Uterus (tissue), 4 donors: ENCODE data around the gene ZNF821. TPM values are rescaled to one million over a fixed set of nuclear protein-coding genes. Genes with fewer than 3 reads are reported as not detected.

Experiments
- DNase-seq, 2 donors: peaks; one replicate each; pipeline ENCODE4 v3.0.0-alpha.2; 2019 to 2020
- H3K27ac ChIP-seq, 2 donors: fragments of 200-600 bp; sonication (generic); 1 replicate in 1 of 2; 2 replicates in 1 of 2; pipeline ENCODE4 v1.5.1; 2016 to 2018
- H3K27me3 ChIP-seq, 2 donors: fragments of 200-600 bp; sonication (generic); one replicate each; pipeline ENCODE4 v1.5.1; 2018 to 2019; ENCODE audit warnings: control low read depth in 1 of 2
- H3K36me3 ChIP-seq, 2 donors: fragments of 200-600 bp; sonication (generic); one replicate each; pipeline ENCODE4 v1.5.1; 2019; ENCODE audit warnings: control low read depth in 1 of 2
- H3K4me1 ChIP-seq, 2 donors: fragments of 200-600 bp; sonication (generic); one replicate each; pipeline ENCODE4 v1.5.1; 2018 to 2019; ENCODE audit warnings: control low read depth in 1 of 2
- H3K4me3 ChIP-seq, 2 donors: fragments of 200-600 bp; sonication (generic); 1 replicate in 1 of 2; 2 replicates in 1 of 2; pipeline ENCODE4 v1.5.1; 2018 to 2019; ENCODE audit warnings: mild to moderate bottlenecking in 1 of 2
- H3K9me3 ChIP-seq, 2 donors: fragments of 200-600 bp; sonication (generic); one replicate each; pipeline ENCODE4 v1.5.1; 2019; ENCODE audit warnings: control low read depth in 1 of 2
- POLR2A ChIP-seq, 2 donors: fragments of 450-650 bp; IDR thresholded peaks; one replicate each; pipeline ENCODE4 v1.6.1; 2016; ENCODE audit warnings: antibody characterized with exemption in 2 of 2, mild to moderate bottlenecking in 1 of 2, moderate library complexity in 1 of 2
- intact Hi-C: fragments of 100-400 bp; cut with DNase I; formaldehyde crosslinking; loops from one replicate; pipeline ENCODE4 v1.15.1; 2023; ENCODE audit warnings: low total_unique reads
- total RNA-seq, 4 donors: library from RNA; depleted of rRNA in 3 of 4; stranded (reverse); fragments of >200 nt in 3 of 4; gene quantifications; one replicate each; pipeline versions ENCODE4 v1.1.0 to v1.2.4, GENCODE V29; 2014 to 2023
- TF ChIP-seq, protein P1 (sequence below), 4 experiments: fragments of 200-600 bp in 2 of 4; fragments of 450-650 bp in 2 of 4; sonication (generic) in 2 of 4; IDR thresholded peaks; one replicate each; pipeline ENCODE4 v1.5.1; 2016 to 2019; ENCODE audit warnings: antibody characterized with exemption in 4 of 4, mild to moderate bottlenecking in 2 of 4, moderate library complexity in 1 of 4
- donor health status: DM: yes; HTN: yes; CAD: no.

ZNF821 gene
- total RNA-seq, 4 donors from 2014 or later: 0.59 to 16.9 (median 7.4) TPM

DNA sequence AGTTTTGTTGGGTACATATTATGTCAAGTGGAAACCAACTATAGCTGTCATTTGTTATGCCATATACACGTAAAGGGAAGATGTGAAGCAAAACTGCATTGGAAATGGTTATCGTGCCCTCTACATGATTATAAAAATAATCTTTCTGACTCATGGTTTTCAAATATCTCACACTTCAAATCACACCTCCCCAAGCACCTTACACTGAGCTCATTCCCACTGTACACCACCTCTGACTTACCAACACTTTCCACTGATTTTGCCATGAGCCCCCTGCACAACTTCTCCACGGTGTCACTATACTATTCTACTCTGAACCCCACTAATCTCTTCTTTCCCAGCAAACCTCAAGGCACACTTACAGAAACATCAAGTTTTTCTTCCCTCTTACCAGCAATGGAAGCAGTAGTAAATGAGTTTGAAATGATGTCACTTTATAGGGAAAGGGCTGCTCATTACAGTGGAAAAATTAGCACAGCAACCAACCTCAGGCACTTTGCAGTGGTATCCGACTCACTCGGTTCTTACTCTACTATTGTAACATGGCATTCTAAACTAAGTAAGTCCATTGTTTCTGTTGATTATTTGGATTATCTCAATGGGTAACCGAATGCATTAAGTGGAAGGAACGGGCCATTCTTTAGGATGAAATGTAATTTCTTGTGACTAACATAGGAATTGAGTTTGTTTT is 18.7 kb downstream of the ZNF821 start:
- Histone ChIP-seq H3K4me3 (no peak overlapping the region), H3K4me1 (no peaks in the 10 kb centered on the region), H3K9me3 (no peaks in the 10 kb centered on the region), H3K27me3 (no peaks in the 10 kb centered on the region), H3K36me3 (no peaks in the 10 kb centered on the region), H3K27ac (no peak overlapping the region)
- TF ChIP-seq POLR2A (IDR thresholded peaks at IDR 0.05): no peak
- TF ChIP-seq, protein P1, sequence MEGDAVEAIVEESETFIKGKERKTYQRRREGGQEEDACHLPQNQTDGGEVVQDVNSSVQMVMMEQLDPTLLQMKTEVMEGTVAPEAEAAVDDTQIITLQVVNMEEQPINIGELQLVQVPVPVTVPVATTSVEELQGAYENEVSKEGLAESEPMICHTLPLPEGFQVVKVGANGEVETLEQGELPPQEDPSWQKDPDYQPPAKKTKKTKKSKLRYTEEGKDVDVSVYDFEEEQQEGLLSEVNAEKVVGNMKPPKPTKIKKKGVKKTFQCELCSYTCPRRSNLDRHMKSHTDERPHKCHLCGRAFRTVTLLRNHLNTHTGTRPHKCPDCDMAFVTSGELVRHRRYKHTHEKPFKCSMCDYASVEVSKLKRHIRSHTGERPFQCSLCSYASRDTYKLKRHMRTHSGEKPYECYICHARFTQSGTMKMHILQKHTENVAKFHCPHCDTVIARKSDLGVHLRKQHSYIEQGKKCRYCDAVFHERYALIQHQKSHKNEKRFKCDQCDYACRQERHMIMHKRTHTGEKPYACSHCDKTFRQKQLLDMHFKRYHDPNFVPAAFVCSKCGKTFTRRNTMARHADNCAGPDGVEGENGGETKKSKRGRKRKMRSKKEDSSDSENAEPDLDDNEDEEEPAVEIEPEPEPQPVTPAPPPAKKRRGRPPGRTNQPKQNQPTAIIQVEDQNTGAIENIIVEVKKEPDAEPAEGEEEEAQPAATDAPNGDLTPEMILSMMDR (IDR thresholded peaks at IDR 0.05): no peak
- DNase-seq: no peak
- intact Hi-C loops: no loop called here

DNA sequence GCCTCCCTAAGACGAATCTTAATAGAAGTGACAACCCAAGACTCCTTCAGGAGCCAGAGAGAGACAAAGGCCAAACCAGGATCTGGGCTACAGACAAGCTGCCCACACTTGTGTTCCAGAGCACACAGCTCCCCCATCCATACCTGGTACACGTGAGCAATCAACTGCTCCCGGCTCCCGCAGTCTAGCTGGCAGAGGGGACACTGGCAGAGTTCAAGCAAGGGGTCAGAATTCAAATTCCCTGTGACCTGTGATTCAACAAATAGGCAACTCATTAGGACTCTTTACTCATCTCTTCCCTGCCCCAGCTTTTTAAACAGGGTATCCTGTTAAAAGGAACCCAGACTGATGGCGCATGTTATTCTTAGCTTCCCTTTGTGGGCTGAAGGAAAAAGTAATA is 20.0 kb downstream of the ZNF821 start:
- no peak for DNase-seq
- H3K9me3 ChIP-seq: no peaks in the 10 kb centered on the region
- H3K4me1 ChIP-seq: peaks cover 0 to 5% of the 10 kb centered on the region in 2 donors
- H3K4me3 ChIP-seq: no peak overlapping the region
- H3K27ac ChIP-seq: no peak overlapping the region
- no peaks in the 10 kb centered on the region for H3K27me3 ChIP-seq
- no peaks in the 10 kb centered on the region for H3K36me3 ChIP-seq
- intact Hi-C loops: no loop called here
- TF ChIP-seq, protein P1 (IDR thresholded peaks at IDR 0.05): no peak
- no peak for TF ChIP-seq POLR2A (IDR thresholded peaks at IDR 0.05)

- Histone ChIP-seq H3K9me3 (no peaks in the 10 kb centered on the region), H3K36me3 (no peaks in the 10 kb centered on the region)
Observed at GRCh38 chr16:71859762-71860521, 24.0 kb downstream of the ZNF821 start.

DNA sequence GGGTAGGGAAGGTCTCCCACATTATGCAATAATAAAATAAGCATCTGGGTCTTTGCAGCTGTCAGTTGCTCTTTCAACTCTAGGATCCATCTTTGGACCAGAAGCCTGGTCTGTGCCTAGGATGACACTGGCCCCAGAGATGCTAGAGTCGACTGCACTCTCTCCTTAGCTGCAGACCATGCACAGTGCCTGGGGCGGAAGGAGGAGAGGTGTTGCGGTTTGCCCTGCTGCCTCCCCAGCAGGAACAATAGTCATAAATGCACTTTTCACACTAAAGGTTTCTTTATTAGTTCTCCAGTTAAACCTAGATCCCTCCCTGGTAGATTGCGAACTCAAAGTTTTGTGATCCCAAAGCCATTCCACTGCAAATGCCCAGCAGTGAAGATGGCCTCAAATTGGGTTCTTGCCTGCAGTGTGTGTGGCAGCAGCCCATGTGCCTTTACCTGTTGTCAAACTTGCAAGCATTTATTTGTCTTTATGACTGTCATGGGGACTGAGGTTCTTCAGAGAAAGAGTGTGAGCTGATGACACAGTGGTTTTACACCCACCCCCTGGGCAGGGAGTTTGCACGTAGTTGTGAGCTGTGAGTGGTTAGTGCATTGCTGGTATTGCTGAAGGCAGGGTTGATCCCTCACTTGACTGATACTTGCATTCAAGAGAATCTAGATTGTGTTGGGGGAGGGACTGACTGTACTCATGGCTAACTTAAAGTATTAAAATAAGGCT is 27.9 kb downstream of the ZNF821 start:
- DNase-seq: no peak
- TF ChIP-seq, protein P1 (IDR thresholded peaks at IDR 0.05): no peak
- no peak for TF ChIP-seq POLR2A (IDR thresholded peaks at IDR 0.05)
- Histone ChIP-seq H3K27me3 (no peaks in the 10 kb centered on the region), H3K27ac (no peak overlapping the region), H3K36me3 (no peaks in the 10 kb centered on the region), H3K9me3 (no peaks in the 10 kb centered on the region), H3K4me1 (peaks cover 0 to 11% of the 10 kb centered on the region in 2 donors), H3K4me3 (no peak overlapping the region)
- intact Hi-C loops: no loop called here

More at GRCh38 chr16:71859762-71860521, 24.0 kb downstream of the ZNF821 start:
- no peak overlapping the region for H3K27ac ChIP-seq
- no peak for DNase-seq
- intact Hi-C loops: no loop called here
- TF ChIP-seq, protein P1 (IDR thresholded peaks at IDR 0.05): no peak
- no peak for TF ChIP-seq POLR2A (IDR thresholded peaks at IDR 0.05)
- peaks cover 0 to 11% of the 10 kb centered on the region in 2 donors for H3K4me1 ChIP-seq
- H3K27me3 ChIP-seq: no peaks in the 10 kb centered on the region
- H3K4me3 ChIP-seq: no peak overlapping the region
